Testis (tissue), 3 donors: ENCODE measurements around the gene CALML4. TPM values are rescaled to one million over a fixed set of nuclear protein-coding genes. Genes with fewer than 3 reads are reported as not detected.

Experiments used
- DNase-seq: peaks from one replicate; pipeline ENCODE4 v3.0.0-alpha.2; 2019
- H3K27ac ChIP-seq, 2 donors: fragments of 200-600 bp; sonication (generic); one replicate each; pipeline ENCODE4 v1.5.1; 2019
- H3K27me3 ChIP-seq: fragments of 200-600 bp; sonication (generic); one replicate; pipeline ENCODE4 v1.5.1; 2019
- H3K36me3 ChIP-seq: fragments of 200-600 bp; sonication (generic); one replicate; pipeline ENCODE4 v1.5.1; 2017; ENCODE audit warnings: low read depth; ENCODE audit errors: missing control alignments
- H3K4me1 ChIP-seq: fragments of 200-600 bp; sonication (generic); one replicate; pipeline ENCODE4 v1.5.1; 2019
- H3K4me3 ChIP-seq, 2 donors: fragments of 200-600 bp; sonication (generic); one replicate each; pipeline ENCODE4 v1.5.1; 2017 to 2019
- H3K9me3 ChIP-seq: fragments of 200-600 bp; sonication (generic); one replicate; pipeline ENCODE4 v1.5.1; 2017
- CTCF ChIP-seq, 3 experiments: fragments of 450-650 bp in 2 of 3; fragments of 200-600 bp in 1 of 3; sonication (generic) in 1 of 3; IDR thresholded peaks; one replicate each; pipeline ENCODE4 v1.5.1; 2016 to 2019; ENCODE audit warnings: antibody characterized with exemption in 3 of 3, mild to moderate bottlenecking in 2 of 3, moderate library complexity in 1 of 3
- POLR2A ChIP-seq: fragments of 450-650 bp; IDR thresholded peaks from one replicate; pipeline ENCODE4 v1.6.1; 2017; ENCODE audit warnings: antibody characterized with exemption, mild to moderate bottlenecking, moderate library complexity
- WGBS, 2 donors: methylation state at CpG; one replicate each; pipeline ENCODE4 v1.1.5; 2018; 5-methylcytosine and 5-hydroxymethylcytosine counted together
- intact Hi-C: fragments of 100-400 bp; cut with DNase I; formaldehyde crosslinking; loops from one replicate; pipeline ENCODE4 v1.15.1; 2023; ENCODE audit warnings: low total_unique reads
- polyA plus RNA-seq: library from polyadenylated mRNA; stranded (reverse); fragments of 350-450 nt; fragmentation: Illumina TruSeq; extraction: RNeasy Lipid Tissue Mini Kit (QIAGEN cat#74804); gene quantifications from one replicate; pipeline ENCODE4 v1.2.3, GENCODE V29; 2014; ENCODE audit warnings: low read depth, low replicate concordance; ENCODE audit not compliant: insufficient read depth
- total RNA-seq, 2 donors: library from RNA; depleted of rRNA; stranded (reverse); fragments of >200 nt; gene quantifications; one replicate each; pipeline ENCODE4 v1.2.3, GENCODE V29; 2016

CALML4 gene
- total and polyA plus RNA-seq, 3 donors from 2014 or later, result 6.8 to 10.5 (median 10.4) TPM

GRCh38 chr15:68191555-68191954, 13.6 kb downstream of the CALML4 start:
- WGBS, 2 donors, result 60 to 76% methylated on average over 3 of the region's 3 CpGs
- TF ChIP-seq CTCF (IDR thresholded peaks at IDR 0.05), result no peak
- TF ChIP-seq POLR2A, result no peak
- H3K9me3 ChIP-seq, result no peaks in the 10 kb centered on the region
- H3K36me3 ChIP-seq, result no peaks in the 10 kb centered on the region
- intact Hi-C loops, result no loop called here
- H3K4me1 ChIP-seq, result peaks cover 17% of the 10 kb centered on the region
- H3K27me3 ChIP-seq, result no peaks in the 10 kb centered on the region
- no peak overlapping the region for H3K4me3 ChIP-seq
- no peak overlapping the region for H3K27ac ChIP-seq
- DNase-seq, result no peak

GRCh38 chr15:68190048-68190447, 15.1 kb downstream of the CALML4 start:
- no peaks in the 10 kb centered on the region for H3K27me3 ChIP-seq
- no peaks in the 10 kb centered on the region for H3K36me3 ChIP-seq
- intact Hi-C loops, result no loop called here
- H3K27ac ChIP-seq, result no peak overlapping the region
- no peak for TF ChIP-seq CTCF (IDR thresholded peaks at IDR 0.05)
- TF ChIP-seq POLR2A, result no peak
- no peaks in the 10 kb centered on the region for H3K9me3 ChIP-seq
- peaks cover 19% of the 10 kb centered on the region for H3K4me1 ChIP-seq
- H3K4me3 ChIP-seq, result no peak overlapping the region
- no peak for DNase-seq
- WGBS, 2 donors, result 84 to 90% methylated on average over 4 of the region's 4 CpGs

- H3K4me3 ChIP-seq, result no peak overlapping the region
- TF ChIP-seq CTCF (IDR thresholded peaks at IDR 0.05), result no peak
- no peak for TF ChIP-seq POLR2A
- H3K4me1 ChIP-seq, result peaks cover 19% of the 10 kb centered on the region
- H3K36me3 ChIP-seq, result no peaks in the 10 kb centered on the region
- no peaks in the 10 kb centered on the region for H3K27me3 ChIP-seq
- no peaks in the 10 kb centered on the region for H3K9me3 ChIP-seq
- 67 to 78% methylated on average over 2 of the region's 2 CpGs for WGBS, 2 donors
- peak overlapping the region; percentile 55 to 75 for H3K27ac ChIP-seq
- intact Hi-C loops, result no loop called here
- DNase-seq, result no peak
Measured at GRCh38 chr15:68188647-68189046, 16.5 kb downstream of the CALML4 start.

DNA sequence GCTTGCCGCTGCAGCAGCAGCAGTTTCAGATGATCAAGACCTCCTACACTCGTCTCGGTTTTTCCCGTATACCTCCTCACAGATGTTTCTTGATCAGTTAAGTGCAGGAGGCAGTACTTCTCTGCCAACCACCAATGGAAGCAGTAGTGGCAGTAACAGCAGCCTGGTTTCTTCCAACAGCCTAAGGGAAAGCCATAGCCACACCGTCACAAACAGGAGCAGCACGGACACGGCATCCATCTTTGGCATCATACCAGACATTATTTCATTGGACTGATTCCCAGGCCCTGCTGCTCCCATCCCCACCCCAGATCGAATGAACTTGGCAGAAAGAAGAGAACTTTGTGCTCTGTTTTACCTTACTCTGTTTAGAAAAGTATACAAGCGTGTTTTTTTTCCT, 17.6 kb downstream of the CALML4 start:
- Histone ChIP-seq H3K4me1 (peaks cover 19% of the 10 kb centered on the region), H3K27ac (peak overlapping the region; percentile 55 to 75), H3K27me3 (no peaks in the 10 kb centered on the region), H3K9me3 (no peaks in the 10 kb centered on the region), H3K36me3 (no peaks in the 10 kb centered on the region), H3K4me3 (no peak overlapping the region)
- WGBS, 2 donors, result 24 to 53% methylated on average over 9 of the region's 9 CpGs
- DNase-seq, result peak; percentile 73
- intact Hi-C loops, result no loop called here
- TF ChIP-seq POLR2A (no peak), CTCF (IDR thresholded peaks at IDR 0.05) (no peak)

GRCh38 chr15:68186671-68187397, 18.3 kb downstream of the CALML4 start:
- no peak for TF ChIP-seq POLR2A
- TF ChIP-seq CTCF (IDR thresholded peaks at IDR 0.05), result no peak
- Histone ChIP-seq H3K27me3 (no peaks in the 10 kb centered on the region), H3K4me3 (no peak overlapping the region), H3K36me3 (no peaks in the 10 kb centered on the region), H3K27ac (peak overlapping the region in 1 of 2 donors; percentile 75), H3K4me1 (peaks cover 19% of the 10 kb centered on the region), H3K9me3 (no peaks in the 10 kb centered on the region)
- DNase-seq, result no peak
- WGBS, 2 donors, result 59 to 79% methylated on average over 5 of the region's 5 CpGs
- intact Hi-C loops, result no loop called here
